Hematopoietic multipotent progenitor cell treated with erythropoietin and hydrocortisone succinate and interleukin-3 and kit ligand, for 8 days (in vitro differentiated cells): Measurements from ENCODE around the gene DCAF6.
A peak's percentile ranks its signal among the peaks of the same experiment; 100 is the strongest.
"Not testable (repeated sequence)": the region's sequence is repeated elsewhere in the genome, so short reads cannot be mapped to it uniquely, and the experiment has no call there.

ENCODE experiments used
- DNase-seq: peaks from one replicate; pipeline ENCODE4 v3.0.0-alpha.2; 2015

DCAF6 gene

GRCh38 chr1:168035345-168035744 lies 98.9 kb downstream of the DCAF6 start:
- DNase-seq = no peak

- no peak for DNase-seq
Measured at GRCh38 chr1:168042362-168042761, 105.9 kb downstream of the DCAF6 start.

- DNase-seq = no peak
Measured at GRCh38 chr1:168045311-168045710, 108.8 kb downstream of the DCAF6 start.

GRCh38 chr1:168050307-168050706 lies 113.8 kb downstream of the DCAF6 start:
- no peak for DNase-seq

GRCh38 chr1:168050880-168051279 lies 114.4 kb downstream of the DCAF6 start:
- DNase-seq = no peak

- no peak for DNase-seq
Measured at GRCh38 chr1:168053681-168054080, 117.2 kb downstream of the DCAF6 start.

- DNase-seq = no peak
Measured at GRCh38 chr1:168054117-168054516, 117.6 kb downstream of the DCAF6 start.

- not testable (repeated sequence) for DNase-seq
Measured at GRCh38 chr1:168056152-168056551, 119.7 kb downstream of the DCAF6 start.

GRCh38 chr1:168057355-168057754 lies 120.9 kb downstream of the DCAF6 start:
- no peak for DNase-seq

- no peak for DNase-seq
Measured at GRCh38 chr1:168057921-168058320, 121.4 kb downstream of the DCAF6 start.

GRCh38 chr1:168064216-168064615 lies 127.7 kb downstream of the DCAF6 start:
- DNase-seq = no peak

GRCh38 chr1:168065506-168065905 lies 129.0 kb downstream of the DCAF6 start:
- DNase-seq = peak; percentile 84

GRCh38 chr1:168069384-168069783 lies 132.9 kb downstream of the DCAF6 start:
- no peak for DNase-seq

- no peak for DNase-seq
Measured at GRCh38 chr1:168079761-168080160, 143.3 kb downstream of the DCAF6 start.

GRCh38 chr1:168081373-168082007 lies 145.0 kb downstream of the DCAF6 start:
- no peak for DNase-seq

GRCh38 chr1:168082008-168082876 lies 145.8 kb downstream of the DCAF6 start:
- DNase-seq = peak; percentile 90

- DNase-seq = no peak
Measured at GRCh38 chr1:168083456-168084325, 147.2 kb downstream of the DCAF6 start.

GRCh38 chr1:168084396-168085231 lies 148.1 kb downstream of the DCAF6 start:
- DNase-seq = peak; percentile 76

- DNase-seq = no peak
Measured at GRCh38 chr1:168085401-168085872, 149.0 kb downstream of the DCAF6 start.

- DNase-seq = no peak
Measured at GRCh38 chr1:168086438-168086837, 150.0 kb downstream of the DCAF6 start.

GRCh38 chr1:168087696-168088095 lies 151.2 kb downstream of the DCAF6 start:
- no peak for DNase-seq
